K562 treated with DMSO at 1 percent for 4 hours (cell line): ENCODE data around the gene RPAP2. TPM values are rescaled to one million over a fixed set of nuclear protein-coding genes. Genes with fewer than 3 reads are reported as not detected.

Source experiments
- total RNA-seq: library from RNA; unstranded; fragments of 300-600 nt; gene quantifications from 2 replicates; pipeline ENCODE4 v1.2.3, GENCODE V29; 2022; ENCODE audit not compliant: insufficient read depth

RPAP2 gene
- total RNA-seq: 6.2 and 7.0 TPM in 2 replicates

DNA sequence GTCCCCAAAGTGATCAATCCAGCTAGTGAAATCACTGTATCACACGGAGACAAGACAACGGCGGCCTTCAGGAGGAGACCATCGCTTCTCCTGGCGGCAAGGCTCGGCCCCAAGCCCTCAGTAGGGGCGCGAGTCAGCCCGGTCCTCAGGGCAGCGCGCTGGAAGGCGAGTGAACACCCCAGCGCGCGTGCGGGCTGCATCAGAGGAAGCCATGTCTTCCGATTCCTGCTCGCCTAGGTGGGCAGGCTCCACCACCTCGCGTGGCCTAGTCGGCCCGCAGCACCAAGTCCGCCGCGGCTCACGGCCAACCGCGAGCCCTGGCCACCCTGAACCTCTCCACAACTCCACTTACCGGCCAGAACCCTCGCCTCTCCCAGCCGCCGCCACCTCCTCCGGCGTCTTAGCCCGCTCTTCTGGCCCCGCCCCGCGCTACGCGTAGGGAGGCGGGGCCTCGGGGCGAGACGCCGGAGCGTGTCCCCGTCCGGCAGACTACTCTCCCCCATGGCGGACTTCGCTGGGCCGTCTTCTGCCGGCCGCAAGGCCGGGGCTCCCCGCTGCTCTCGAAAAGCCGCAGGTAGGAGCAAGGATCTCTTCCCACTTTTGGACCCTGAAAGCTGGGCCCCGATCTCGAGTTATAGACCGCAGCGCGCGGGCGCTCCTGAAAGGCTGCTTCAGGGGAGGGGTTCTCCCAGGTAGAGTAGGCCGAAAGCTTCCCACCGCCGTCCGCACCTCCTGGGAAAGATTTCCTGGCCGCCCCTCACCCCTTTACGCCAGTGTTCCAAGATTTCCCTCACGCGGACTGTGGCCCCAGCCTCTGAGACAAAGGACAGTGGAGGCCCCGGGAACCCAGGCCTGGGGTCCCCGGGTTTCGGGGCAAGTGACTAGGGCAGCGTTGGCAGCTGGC lies at the start of gene RPAP2, which contains the start of gene GLMN:
Gene RPAP2 (plus strand): TSS at position 487 of the 904 bp plus-strand sequence. CDS start 15 bp downstream, at position 502.
Gene GLMN (minus strand): TSS at position 415 of the 904 bp plus-strand sequence. CDS start 988 bp downstream, outside the sequence.

Other genes starting within 250 kb of the RPAP2 start
- gene SETSIP, start 223.6 kb upstream of the RPAP2 start, total RNA-seq: not detected in 2 replicates
- gene BTBD8, start 218.7 kb upstream of the RPAP2 start, total RNA-seq: 0.75 and 2.2 TPM in 2 replicates
- not detected in 2 replicates for gene C1orf146, start 81.1 kb upstream of the RPAP2 start, total RNA-seq
- gene GLMN, start 72 bp upstream of the RPAP2 start, total RNA-seq: 3.3 and 5.3 TPM in 2 replicates
- 0.65 TPM in 1 of 2 replicates, not detected in the other for gene GFI1, start 187.9 kb downstream of the RPAP2 start, total RNA-seq